Islet of Langerhans (tissue), 1 donor: ENCODE results near the gene HNF1B.

ENCODE experiments used
- FAIRE-seq: peaks from one replicate; lab custom pipeline; 2011; peaks lifted over from hg19 to GRCh38; lab: Jason Lieb, UNC

The HNF1B gene

GRCh38 chr17:37735165-37735564 lies 9.7 kb downstream of the HNF1B start:
- no peak for FAIRE-seq

GRCh38 chr17:37732316-37732715 lies 12.5 kb downstream of the HNF1B start:
- no peak for FAIRE-seq

- FAIRE-seq, result no peak
Measured at GRCh38 chr17:37731056-37731455, 13.8 kb downstream of the HNF1B start.

- FAIRE-seq, result no peak
Measured at GRCh38 chr17:37729905-37730304, 15.0 kb downstream of the HNF1B start.

GRCh38 chr17:37726891-37727675 lies 17.8 kb downstream of the HNF1B start:
- no peak for FAIRE-seq

GRCh38 chr17:37726248-37726647 lies 18.6 kb downstream of the HNF1B start:
- no peak for FAIRE-seq

- no peak for FAIRE-seq
Measured at GRCh38 chr17:37725601-37726146, 19.2 kb downstream of the HNF1B start.

- no peak for FAIRE-seq
Measured at GRCh38 chr17:37725021-37725595, 19.8 kb downstream of the HNF1B start.

GRCh38 chr17:37720989-37721388 lies 23.9 kb downstream of the HNF1B start:
- FAIRE-seq, result no peak

- no peak for FAIRE-seq
Measured at GRCh38 chr17:37719866-37720265, 25.0 kb downstream of the HNF1B start.

GRCh38 chr17:37718324-37719048 lies 26.4 kb downstream of the HNF1B start:
- FAIRE-seq, result no peak

- no peak for FAIRE-seq
Measured at GRCh38 chr17:37717627-37718323, 27.1 kb downstream of the HNF1B start.

- FAIRE-seq, result no peak
Measured at GRCh38 chr17:37714897-37715296, 30.0 kb downstream of the HNF1B start.

- no peak for FAIRE-seq
Measured at GRCh38 chr17:37713624-37714023, 31.2 kb downstream of the HNF1B start.

- no peak for FAIRE-seq
Measured at GRCh38 chr17:37713028-37713431, 31.8 kb downstream of the HNF1B start.

GRCh38 chr17:37711113-37711512 lies 33.7 kb downstream of the HNF1B start:
- FAIRE-seq, result no peak

- no peak for FAIRE-seq
Measured at GRCh38 chr17:37710344-37710886, 34.4 kb downstream of the HNF1B start.

- FAIRE-seq, result no peak
Measured at GRCh38 chr17:37708616-37709212, 36.1 kb downstream of the HNF1B start.

GRCh38 chr17:37708008-37708615 lies 36.7 kb downstream of the HNF1B start:
- FAIRE-seq, result no peak

GRCh38 chr17:37706446-37706845 lies 38.4 kb downstream of the HNF1B start:
- FAIRE-seq, result no peak

- FAIRE-seq, result no peak
Measured at GRCh38 chr17:37702598-37702997, 42.3 kb downstream of the HNF1B start.
